NOMO-1 treated with dmso at 0.1 percent for 144 hours (cell line): ENCODE measurements around the gene CDV3.

ENCODE experiments used
- DNase-seq: peaks from one replicate; lab custom pipeline; 2025; ENCODE audit not compliant: unreplicated experiment; lab: John Stamatoyannopoulos, UW

The CDV3 gene

GRCh38 chr3:133600572-133601081, 27.1 kb downstream of the CDV3 start:
- no peak for DNase-seq

GRCh38 chr3:133606342-133606741, 32.9 kb downstream of the CDV3 start:
- no peak for DNase-seq

GRCh38 chr3:133606902-133607301, 33.4 kb downstream of the CDV3 start:
- DNase-seq, result no peak

GRCh38 chr3:133607816-133608215, 34.3 kb downstream of the CDV3 start:
- DNase-seq, result no peak

GRCh38 chr3:133608388-133608787, 34.9 kb downstream of the CDV3 start:
- no peak for DNase-seq

GRCh38 chr3:133610031-133610430, 36.5 kb downstream of the CDV3 start:
- DNase-seq, result no peak

- no peak for DNase-seq
These were observed 38.0 kb downstream of the CDV3 start for GRCh38 chr3:133611534-133611933.

GRCh38 chr3:133620066-133620784, 46.7 kb downstream of the CDV3 start:
- no peak for DNase-seq

- DNase-seq, result no peak
These were observed 54.3 kb downstream of the CDV3 start for GRCh38 chr3:133627789-133628188.

GRCh38 chr3:133629146-133629545, 55.7 kb downstream of the CDV3 start:
- DNase-seq, result no peak

- DNase-seq, result no peak
These were observed 60.0 kb downstream of the CDV3 start for GRCh38 chr3:133633439-133633838.
